Gastrocnemius medialis (tissue), 4 donors: Measurements from ENCODE around the gene AMH.

Source experiments
- CTCF ChIP-seq, 5 experiments: fragments of 450-650 bp in 3 of 5; fragments of 200-600 bp in 2 of 5; sonication (generic) in 2 of 5; IDR thresholded peaks in 4 of 5; conservative IDR thresholded peaks in 1 of 5; 1 replicate in 4 of 5; 2 replicates in 1 of 5; pipeline ENCODE4 v1.5.1; 2016 to 2019; ENCODE audit warnings: antibody characterized with exemption in 5 of 5, mild to moderate bottlenecking in 3 of 5, moderate library complexity in 3 of 5
- POLR2A ChIP-seq, 2 donors: fragments of 450-650 bp; IDR thresholded peaks; one replicate each; pipeline ENCODE4 v1.6.1; 2017; ENCODE audit warnings: antibody characterized with exemption in 2 of 2, mild to moderate bottlenecking in 2 of 2, moderate library complexity in 2 of 2

DNA sequence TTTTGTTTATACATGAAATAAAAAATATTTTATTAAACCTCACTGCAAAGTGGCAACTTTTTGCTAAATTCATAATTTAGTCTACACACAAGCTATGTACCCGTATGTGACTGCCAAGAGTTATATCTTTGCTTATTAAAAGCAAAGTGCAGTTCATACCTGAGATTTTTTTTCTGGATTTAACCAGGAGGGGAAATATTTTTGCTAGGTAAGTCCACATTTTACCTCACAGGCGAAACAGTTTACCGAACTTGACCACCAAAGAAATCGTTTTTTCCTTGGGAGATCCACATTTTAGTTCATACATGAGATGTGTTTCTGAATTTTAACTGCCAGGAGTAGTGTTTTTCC, 19.3 kb downstream of the AMH start:
- TF ChIP-seq CTCF (IDR thresholded peaks at IDR 0.05 in 4 of 5, conservative IDR thresholded peaks at IDR 0.05 in 1 of 5) = no peak
- no peak for TF ChIP-seq POLR2A (IDR thresholded peaks at IDR 0.05)
